ENCODE results near the gene SLC38A9.
"Not testable (repeated sequence)": the region's sequence is repeated elsewhere in the genome, so short reads cannot be mapped to it uniquely, and the experiment has no call there.

Gene SLC38A9

DNA sequence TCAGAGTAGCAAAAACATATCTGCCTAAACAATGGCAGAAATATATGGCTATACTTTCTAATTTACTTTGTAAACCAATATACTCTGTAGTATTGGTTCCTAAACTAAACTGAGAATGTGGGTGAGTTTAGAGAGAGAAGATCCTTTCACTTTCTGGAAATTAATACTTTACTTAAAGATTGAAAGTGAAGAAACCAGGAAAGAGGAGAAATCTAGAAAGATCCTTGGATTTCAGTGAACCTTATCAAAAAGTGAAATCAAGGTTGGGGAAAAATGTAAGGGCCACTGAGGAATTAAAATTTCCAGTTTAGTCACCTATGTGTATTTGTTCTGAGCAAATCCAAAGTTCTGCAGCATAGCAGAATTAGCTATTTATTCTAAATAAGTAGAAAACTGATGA lies 5.9 kb downstream of the SLC38A9 start:
- DNase-seq: no peak

DNA sequence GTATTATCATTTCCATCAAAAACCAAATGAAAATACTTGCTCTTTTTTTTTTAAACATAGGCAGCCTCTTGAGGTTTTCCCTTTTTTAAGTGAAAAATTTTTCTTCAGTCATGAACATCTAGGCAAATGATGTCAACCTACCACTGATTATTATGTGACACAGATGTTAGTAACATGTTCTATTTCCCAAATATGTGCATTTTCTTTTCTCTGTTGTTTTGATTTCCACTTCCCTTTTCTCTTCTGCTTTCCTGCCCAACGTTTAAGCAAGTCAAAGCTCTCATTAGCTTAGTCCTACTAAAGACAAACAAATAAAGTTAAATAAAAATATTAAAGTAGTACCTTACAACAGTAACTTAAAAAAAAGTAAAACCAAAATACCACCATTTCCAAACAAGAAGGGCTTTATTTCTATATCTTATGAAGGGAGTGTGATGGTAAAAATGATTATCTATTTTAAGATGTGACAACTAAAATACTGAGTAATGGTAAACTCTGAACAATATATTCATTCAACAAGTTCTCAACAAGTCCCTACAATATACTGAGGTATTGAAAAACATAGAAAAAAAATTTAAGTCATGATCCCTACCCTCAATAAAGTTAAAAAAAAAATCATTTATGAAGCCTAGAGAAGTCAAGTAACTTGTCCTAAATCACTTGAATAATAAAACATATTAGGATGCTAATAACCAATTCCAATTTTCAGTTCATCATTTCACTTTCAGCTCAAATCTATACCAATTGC lies 9.4 kb downstream of the SLC38A9 start:
- DNase-seq: no peak

DNA sequence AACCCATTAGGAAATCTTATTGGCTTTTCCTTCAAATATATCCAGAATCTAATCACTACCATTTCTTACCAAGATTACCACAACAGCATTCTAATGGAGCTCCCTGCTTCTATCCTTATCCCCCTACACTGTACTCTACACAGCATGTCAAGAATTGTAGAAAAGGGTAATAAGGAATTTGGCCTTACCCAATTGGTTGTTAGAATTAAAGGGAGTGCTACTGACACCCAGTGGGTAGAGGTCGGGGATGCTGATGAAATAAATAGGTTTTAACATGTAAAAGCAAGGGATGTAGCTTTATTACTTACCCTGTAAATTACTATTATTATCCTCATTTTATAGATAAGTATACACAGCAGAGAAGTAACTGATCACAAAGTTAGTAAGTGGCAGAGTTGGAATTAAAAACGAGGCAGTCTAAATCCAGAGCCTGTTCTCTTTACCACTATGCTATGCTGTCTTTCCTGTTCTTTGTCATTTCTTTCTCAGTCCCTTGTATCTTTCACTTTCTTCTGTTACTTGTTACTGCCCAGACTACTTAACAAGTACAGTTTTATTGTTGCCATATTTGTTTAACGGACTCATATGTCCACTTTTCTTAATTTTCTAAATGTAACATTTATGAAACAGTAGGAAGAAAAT lies 10.5 kb downstream of the SLC38A9 start:
- DNase-seq: no peak

DNA sequence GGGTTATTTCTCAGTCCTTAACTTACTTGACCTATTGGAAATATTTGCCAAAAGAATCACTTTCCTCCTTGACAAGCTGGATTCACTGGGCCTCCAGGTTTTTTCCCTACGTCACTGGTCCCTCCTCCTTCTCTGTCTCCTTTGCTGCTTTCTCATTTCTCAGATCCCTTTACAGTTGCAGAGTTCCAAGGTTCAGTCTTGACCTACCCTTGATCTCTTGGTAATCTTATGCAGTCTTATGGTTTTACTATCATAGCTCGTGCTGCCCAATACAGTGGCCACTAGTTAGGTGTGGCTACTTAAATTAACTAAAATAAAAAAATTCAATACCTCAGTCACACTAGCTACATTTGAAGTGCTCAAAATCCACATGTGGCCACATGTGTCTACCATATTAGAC lies 11.4 kb downstream of the SLC38A9 start:
- no peak for DNase-seq

DNA sequence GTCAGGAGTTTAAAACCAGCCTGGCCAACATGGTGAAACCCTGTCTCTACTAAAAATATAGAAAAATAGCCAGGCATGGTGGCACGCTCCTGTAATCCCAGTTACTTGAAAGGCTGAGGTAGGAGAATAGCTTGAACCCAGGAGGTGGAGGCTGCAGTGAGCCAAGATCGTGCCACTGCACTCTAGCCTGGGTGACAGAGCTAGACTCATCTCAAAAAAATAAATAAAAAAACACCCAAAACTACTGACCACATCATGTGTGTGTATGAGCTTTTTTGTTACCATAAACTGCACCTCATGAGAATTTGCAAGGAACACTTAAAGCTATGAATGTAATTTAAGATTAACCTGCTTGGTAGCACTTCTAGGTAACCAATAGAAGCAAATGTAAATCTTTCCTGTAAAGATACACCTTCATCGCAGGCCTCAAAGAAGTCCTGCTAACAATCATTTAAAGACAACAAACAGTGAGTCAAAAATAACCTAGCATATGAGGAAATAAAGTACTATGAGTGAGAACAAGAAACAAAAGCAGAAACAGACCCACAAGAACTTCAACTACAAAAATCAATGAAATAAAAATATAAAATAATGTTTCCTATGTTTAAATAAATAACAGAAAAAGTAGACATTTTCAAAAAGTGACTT lies 13.0 kb downstream of the SLC38A9 start:
- DNase-seq: no peak

DNA sequence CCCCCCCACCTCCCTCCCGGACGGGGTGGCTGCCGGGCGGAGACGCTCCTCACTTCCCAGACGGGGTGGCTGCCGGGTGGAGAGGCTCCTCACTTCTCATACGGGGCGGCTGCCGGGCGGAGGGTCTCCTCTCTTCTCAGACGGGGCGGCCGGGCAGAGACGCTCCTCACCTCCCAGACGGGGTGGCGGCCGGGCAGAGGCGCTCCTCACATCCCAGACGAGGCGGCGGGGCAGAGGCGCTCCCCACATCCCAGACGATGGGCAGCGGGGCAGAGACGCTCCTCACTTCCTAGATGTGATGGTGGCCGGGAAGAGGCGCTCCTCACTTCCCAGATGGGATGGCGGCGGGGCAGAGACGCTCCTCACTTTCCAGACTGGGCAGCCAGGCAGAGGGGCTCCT lies 15.4 kb downstream of the SLC38A9 start:
- not testable (repeated sequence) for DNase-seq

DNA sequence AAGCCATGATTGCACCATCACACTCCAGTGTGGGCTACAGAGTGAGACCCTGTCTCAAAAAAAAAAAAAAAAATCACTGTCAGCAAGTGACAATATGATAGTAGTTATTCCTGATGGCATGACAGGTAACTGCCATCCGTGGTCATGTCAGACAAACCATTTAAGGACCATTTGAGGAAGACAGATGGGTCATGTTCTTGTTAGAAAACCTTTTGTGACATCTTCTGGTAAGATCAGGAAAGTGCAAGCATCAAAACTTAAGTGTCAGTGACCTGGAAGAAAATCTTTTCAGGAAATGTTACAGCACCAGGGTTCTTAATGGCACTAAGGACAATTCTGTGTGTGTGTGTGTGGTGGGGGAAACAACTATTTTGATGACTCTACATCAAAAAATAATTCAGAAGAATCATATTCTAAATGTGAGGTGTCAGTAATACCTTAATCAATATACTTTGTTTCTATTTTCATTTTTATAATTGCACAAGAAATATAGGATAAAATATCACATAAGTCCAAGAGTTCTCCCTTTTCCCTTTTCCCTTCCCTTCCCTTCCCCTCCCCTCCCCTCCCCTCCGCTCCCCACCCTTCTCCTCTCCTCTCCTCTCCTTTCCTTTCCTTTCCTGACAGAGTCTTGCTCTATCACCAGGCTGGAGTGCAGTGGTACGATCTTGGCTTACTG lies 17.8 kb downstream of the SLC38A9 start:
- DNase-seq: peak; percentile 56

DNA sequence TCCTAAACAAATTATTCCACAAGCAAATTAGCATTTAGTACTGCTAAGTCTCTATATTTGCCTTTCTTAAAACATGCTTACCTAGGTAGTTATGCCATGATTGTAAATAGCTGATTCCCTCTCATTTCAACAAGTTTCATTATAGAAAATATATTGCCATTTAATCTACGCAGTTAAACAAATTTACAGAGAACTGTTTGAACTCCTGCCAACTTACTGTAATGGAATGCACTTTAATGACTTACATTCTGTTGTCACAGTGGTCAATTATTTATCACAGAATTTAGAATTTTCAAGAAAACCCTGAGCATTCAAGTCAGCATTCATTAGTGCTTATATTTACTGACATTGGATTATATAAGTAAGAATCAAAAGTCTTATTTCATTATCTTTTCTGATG lies 19.6 kb downstream of the SLC38A9 start:
- no peak for DNase-seq

DNA sequence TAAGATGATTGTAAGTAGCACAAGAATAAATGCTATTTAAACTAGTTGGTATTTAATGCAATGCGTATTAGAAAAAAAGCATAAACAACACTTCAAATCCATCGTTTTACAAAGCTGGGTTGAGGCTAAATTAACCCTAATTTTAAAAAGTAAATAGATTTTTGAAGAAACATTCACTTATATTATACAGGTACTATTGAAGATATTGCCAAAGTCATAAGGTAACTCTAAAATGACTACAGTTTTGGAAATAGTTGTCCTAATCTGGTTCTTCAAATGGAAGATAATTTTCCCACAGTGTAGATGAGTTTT lies 20.1 kb downstream of the SLC38A9 start:
- DNase-seq: no peak

DNA sequence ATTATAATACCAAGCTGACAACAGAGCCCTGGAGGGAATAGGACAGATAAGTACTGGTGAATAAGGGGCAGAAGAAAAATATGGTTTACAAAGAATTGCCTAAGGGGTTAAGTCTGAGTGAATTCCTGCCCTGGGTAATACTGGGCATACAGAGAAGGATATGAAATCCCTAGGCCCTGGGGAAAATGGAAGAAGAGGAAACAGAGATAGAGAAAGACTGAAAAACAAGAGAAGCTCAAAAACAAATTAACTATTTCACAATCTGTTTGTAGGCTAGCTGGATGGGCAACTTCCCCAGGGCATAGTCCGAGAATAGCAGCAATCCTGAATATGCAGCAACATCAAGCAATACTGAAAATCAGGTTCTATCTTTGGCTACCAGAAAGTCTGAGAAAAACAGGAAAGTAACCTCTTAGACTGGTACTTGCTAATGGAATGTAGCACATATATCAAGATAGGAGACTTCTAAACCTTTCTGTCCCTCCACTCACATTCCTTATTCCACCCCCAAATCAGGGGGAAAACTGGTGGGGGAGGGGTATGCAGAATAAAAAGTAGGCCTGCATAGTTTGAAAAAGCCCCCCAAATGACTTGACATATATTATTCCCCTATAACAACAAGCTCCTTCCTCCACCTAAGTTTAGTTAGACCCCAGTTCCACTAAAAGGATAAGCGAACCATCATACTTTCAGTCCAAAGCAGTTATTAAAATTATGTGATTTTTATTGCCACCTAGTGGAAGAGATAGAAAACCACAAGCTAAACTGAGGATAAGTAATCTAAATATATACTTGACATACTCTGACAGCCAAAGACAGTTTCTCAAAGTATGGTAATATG lies 20.6 kb downstream of the SLC38A9 start:
- peak; percentile 67 for DNase-seq

DNA sequence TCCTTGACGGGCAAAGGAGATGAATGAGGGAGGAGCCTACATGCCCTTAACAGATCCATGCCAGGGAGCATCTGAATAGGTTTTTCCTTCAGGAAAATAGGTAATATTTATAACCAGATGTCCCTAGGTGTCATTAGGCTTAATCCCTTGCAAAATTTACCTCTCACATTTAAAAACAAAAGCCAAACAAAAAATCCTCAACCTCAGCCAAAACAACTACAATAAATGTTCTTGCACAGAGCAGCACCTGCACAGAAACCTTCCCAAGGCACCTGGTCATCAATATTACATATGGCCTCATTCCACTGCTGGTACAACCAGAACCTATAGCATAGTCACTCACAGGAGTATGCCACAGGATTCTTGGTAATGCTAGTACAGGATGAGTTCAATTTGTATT lies 30.1 kb downstream of the SLC38A9 start:
- DNase-seq: no peak

DNA sequence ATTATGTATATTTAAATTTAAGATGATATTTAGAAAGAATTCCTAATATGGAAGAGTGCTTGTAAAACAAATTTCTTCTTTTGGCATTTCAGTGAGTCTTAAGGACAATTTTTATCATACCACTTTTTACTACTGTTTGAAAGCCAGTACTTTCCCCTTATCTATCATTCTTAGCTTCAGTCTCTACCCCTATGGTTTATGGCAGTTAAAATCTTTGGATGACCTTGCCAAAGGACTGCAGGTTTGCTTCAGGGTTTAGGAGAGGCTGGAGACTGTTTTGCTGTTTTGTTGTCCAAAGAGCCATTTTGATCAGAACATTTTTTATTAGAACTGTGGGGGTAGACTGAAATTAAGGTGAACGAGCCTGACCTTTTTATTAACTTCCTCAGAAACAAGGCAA lies 30.8 kb downstream of the SLC38A9 start:
- DNase-seq: no peak

DNA sequence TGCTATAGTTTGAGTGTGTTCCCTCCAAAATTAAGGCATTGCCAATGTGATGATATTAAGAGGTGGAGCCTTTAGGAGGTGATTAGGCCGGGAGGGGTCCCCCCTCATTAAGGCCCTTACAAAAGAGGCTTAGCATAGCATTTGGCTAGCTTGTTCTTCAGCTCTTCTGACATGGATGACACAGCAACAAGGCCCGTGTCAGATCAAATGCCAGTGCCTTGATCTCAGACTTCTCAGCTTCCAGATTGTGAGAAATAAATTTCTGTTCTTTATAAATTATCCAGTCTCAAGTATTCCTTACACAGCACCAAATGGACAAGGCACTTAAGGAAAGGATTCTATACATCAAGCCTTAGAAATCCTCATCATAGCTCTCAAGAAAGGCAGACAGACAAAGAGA lies 31.8 kb downstream of the SLC38A9 start:
- DNase-seq: no peak

DNA sequence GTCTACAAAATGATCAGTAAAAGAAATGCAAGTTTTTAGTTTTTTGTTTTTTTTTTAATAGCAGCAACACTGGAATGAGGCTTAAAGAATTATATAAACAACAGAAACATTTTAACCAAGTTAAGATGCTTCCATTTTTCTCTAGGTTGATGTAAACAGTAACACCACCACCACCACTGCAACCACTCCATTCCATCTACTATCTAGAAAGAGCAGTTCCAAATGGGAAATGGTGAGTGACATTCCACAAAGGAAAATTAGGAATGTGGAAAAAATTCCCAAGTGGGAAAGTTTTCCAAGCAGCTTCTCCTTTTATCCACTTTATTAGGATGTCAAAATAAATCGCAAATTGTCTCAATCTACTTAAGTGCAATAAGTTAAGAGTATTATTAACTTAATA lies 32.6 kb downstream of the SLC38A9 start:
- peak; percentile 57 for DNase-seq

DNA sequence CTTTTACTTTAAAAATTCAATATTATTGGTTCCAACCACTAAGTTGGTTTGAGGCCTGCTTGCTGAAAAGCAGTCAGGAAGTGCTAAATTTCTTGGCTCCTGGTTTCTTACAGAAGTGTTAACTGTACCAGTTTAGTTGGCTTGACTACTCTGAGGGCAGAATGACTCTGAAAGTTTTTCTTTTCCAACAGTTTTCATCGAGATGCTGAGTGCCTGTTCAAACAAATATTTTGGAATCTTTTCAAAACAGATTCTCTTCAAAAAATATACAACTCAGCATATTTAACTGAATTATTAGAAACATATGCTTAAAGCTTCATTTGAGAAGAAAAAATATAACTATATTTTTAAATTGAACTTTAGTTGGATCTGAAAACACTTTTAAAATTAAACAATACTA lies 37.0 kb downstream of the SLC38A9 start:
- DNase-seq: peak; percentile 72

DNA sequence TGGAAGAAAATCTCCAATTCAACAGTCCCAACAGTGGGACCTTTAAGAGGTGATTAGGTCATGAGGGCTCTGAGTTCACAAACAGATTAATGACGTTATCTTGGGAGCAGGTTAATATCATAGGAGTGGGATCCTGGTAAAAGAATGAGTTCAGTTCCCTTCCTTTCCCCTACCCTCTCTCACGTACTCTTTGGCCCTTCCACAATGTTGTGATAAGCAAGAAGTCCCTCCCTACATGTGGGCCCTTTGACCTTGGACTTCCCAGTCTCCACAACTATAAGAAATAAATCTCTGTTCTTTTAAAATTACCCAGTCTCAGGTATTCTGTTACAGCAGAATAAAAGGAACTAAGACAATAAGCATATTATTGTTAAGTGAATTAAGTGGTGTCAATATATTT lies 37.8 kb downstream of the SLC38A9 start:
- no peak for DNase-seq

DNA sequence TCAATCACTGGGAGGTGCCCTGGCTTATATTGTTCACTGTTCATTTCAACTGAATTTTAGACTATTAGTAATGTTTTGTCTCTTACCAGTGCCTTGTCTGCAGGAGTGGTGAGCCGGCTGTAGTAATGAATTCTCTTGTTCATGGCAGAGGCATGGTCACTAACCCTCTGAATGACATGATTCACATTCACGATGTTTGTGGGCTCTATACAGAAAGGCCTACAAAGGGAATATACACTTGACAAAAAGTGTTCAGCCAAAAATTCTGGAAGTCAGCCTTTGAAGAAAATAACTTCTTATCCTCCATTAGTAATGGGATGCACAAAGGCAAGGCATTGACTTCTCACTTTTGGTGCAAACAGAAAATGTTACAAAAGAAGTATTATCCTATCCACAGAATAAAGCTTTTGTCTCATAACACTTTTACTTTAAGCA lies 39.6 kb downstream of the SLC38A9 start:
- DNase-seq: peak; percentile 12

DNA sequence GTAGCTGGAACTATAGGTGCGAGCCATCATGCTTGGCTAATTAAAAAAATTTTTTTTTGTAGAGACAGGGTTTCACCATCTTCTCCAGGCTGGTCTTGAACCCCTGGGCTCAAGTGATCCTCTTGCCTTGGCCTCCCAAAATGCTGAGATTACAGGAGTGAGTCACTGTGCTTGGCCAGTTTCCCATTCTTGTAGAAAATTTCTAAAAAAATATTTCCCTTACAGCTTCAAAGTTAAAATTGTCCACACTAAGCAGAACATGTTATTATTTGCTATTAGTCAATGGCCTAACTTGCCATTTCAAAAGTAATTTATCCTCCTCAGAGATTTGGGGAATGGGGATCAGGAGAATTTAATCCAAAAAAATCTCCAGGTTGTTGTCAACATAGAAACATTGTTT lies 40.1 kb downstream of the SLC38A9 start:
- DNase-seq: peak; percentile 39

DNA sequence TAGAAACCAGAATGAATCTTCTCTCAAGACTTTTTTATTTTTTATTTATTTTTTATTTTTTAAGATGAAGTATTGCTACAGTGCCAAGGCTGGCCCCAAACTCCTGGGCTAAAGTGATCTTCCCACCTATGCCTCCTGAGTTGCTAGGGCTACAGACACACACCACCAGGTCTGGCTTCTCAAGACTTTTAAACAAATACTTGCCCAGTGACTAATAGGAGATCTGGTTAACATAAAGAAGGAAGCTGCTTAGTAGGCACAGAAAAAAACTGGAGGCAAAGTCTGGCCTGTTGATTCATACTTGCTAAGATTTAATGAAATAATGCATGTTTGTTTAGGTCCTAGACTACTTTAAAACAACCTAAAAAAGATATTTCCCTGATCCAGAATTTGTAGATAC lies 43.8 kb downstream of the SLC38A9 start:
- DNase-seq: peak; percentile 76

DNA sequence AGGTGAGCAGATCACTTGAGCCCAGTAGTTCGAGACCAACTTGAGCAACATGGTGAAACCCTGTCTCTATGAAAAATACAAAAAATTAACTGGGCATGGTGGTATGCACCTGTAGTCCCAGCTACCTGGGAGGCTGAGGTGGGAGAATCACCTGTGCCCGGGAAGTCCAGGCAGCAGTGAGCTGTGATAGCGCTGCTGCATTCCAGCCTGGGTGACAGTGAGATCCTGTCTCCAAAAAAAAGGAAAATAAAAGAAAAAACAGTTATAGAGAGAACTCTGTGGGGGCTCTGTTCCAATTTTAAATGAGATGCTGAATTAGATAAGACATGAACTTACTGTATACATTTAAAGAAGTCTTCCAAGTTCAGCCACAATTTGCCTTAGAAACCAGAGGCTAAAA lies 44.2 kb downstream of the SLC38A9 start:
- no peak for DNase-seq

DNA sequence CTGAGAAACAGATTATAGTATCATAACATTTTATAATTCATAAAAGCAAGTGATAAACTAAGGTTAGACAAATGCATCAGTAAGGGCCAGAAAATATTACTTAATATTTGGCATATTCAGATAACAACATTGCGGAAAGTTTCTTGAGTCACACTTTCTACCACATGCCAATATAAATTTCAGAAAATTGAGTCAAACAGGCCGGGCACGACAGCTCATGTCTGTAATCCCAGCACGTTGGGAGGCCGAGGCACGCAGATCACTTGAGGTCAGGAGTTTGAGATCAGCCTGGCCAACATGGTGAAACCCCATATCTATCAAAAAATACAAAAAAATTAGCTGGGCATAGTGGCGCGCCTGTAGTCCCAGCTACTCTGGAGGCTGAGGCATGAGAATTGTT lies 47.1 kb downstream of the SLC38A9 start:
- no peak for DNase-seq

DNA sequence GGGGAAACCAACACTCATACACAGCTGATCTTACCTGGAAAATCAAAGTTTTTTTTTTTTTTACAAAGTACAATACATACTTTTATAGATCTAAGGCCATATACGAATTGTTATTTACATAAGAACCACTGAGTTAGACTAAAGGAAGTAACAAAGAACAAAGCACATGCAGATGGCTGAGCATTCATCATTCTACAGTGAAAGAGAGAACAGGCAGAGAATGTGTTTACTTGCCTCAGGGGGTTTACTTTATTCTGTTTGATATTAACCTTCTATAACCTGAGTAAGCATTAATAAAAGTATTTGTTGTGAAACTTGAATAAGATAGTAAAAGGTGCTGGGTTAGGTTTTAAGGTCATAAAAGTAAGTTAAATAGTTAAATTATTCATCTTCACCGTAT lies 54.7 kb downstream of the SLC38A9 start:
- no peak for DNase-seq

DNA sequence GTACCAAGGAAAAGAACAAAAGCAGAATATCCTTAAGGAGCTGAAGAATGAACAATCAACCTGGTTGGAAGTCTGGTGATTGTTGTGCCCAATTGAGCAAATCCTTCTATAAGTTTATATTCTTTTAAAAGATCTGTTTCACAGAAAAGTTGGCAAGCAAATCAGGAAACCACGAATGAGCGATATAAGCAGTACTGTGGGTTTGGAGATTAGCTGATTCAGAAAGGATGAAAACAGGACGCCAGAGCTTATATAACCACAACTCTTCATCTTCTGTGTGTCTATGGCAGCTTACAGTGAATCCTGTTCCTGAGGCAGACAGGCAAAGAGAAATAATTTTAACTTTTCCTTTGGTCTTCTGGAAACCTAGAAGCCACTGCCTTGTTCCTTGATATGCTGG lies 61.7 kb downstream of the SLC38A9 start:
- peak; percentile 49 for DNase-seq

Measured in fibroblast of skin of scalp (primary cell).